ENCODE results near the gene ZSWIM6.

Gene ZSWIM6

GRCh38 chr5:61332851-61333320 lies 828 bp downstream of the ZSWIM6 start:
- no peak for DNase-seq (ENCODE audit: low read depth in 2 of 2)

GRCh38 chr5:61333321-61333953 lies 1.4 kb downstream of the ZSWIM6 start:
- DNase-seq (ENCODE audit: low read depth in 2 of 2) = peak in 1 of 2 experiments; percentile 15

GRCh38 chr5:61333954-61334867 lies 2.2 kb downstream of the ZSWIM6 start:
- DNase-seq (ENCODE audit: low read depth in 2 of 2) = no peak

GRCh38 chr5:61334868-61335615 lies 3.0 kb downstream of the ZSWIM6 start:
- no peak for DNase-seq (ENCODE audit: low read depth in 2 of 2)

- DNase-seq (ENCODE audit: low read depth in 2 of 2) = no peak
Measured at GRCh38 chr5:61339764-61340163, 7.7 kb downstream of the ZSWIM6 start.

GRCh38 chr5:61340775-61341361 lies 8.8 kb downstream of the ZSWIM6 start:
- DNase-seq (ENCODE audit: low read depth in 2 of 2) = no peak

- no peak for DNase-seq (ENCODE audit: low read depth in 2 of 2)
Measured at GRCh38 chr5:61342071-61342501, 10.0 kb downstream of the ZSWIM6 start.

GRCh38 chr5:61344187-61344944 lies 12.3 kb downstream of the ZSWIM6 start:
- no peak for DNase-seq (ENCODE audit: low read depth in 2 of 2)

GRCh38 chr5:61346511-61346910 lies 14.5 kb downstream of the ZSWIM6 start:
- DNase-seq (ENCODE audit: low read depth in 2 of 2) = no peak

- DNase-seq (ENCODE audit: low read depth in 2 of 2) = no peak
Measured at GRCh38 chr5:61347080-61347479, 15.0 kb downstream of the ZSWIM6 start.

GRCh38 chr5:61348447-61348846 lies 16.4 kb downstream of the ZSWIM6 start:
- no peak for DNase-seq (ENCODE audit: low read depth in 2 of 2)

GRCh38 chr5:61349935-61350334 lies 17.9 kb downstream of the ZSWIM6 start:
- no peak for DNase-seq (ENCODE audit: low read depth in 2 of 2)

- no peak for DNase-seq (ENCODE audit: low read depth in 2 of 2)
Measured at GRCh38 chr5:61350535-61350934, 18.5 kb downstream of the ZSWIM6 start.

GRCh38 chr5:61351733-61352132 lies 19.7 kb downstream of the ZSWIM6 start:
- no peak for DNase-seq (ENCODE audit: low read depth in 2 of 2)

- no peak for DNase-seq (ENCODE audit: low read depth in 2 of 2)
Measured at GRCh38 chr5:61352180-61352579, 20.1 kb downstream of the ZSWIM6 start.

- DNase-seq (ENCODE audit: low read depth in 2 of 2) = no peak
Measured at GRCh38 chr5:61352612-61353156, 20.6 kb downstream of the ZSWIM6 start.

GRCh38 chr5:61353293-61353692 lies 21.2 kb downstream of the ZSWIM6 start:
- no peak for DNase-seq (ENCODE audit: low read depth in 2 of 2)

GRCh38 chr5:61354199-61354598 lies 22.1 kb downstream of the ZSWIM6 start:
- DNase-seq (ENCODE audit: low read depth in 2 of 2) = no peak

GRCh38 chr5:61357745-61358144 lies 25.7 kb downstream of the ZSWIM6 start:
- DNase-seq (ENCODE audit: low read depth in 2 of 2) = no peak

GRCh38 chr5:61362796-61363368 lies 30.8 kb downstream of the ZSWIM6 start:
- no peak for DNase-seq (ENCODE audit: low read depth in 2 of 2)
